Common myeloid progenitor, CD34-positive (primary cell): ENCODE measurements around the gene SEMA5B.
A peak's percentile ranks its signal among the peaks of the same experiment; 100 is the strongest.

Source experiments
- CTCF ChIA-PET: fragments of 350-600 bp; sonication (Branson Sonifier 250); formaldehyde crosslinking; loops from one replicate; lab custom pipeline; 2021; ENCODE audit warnings: antibody characterized with exemption; lab: Charles Lee
- POLR2A ChIA-PET: fragments of 350-600 bp; sonication (Branson Sonifier 250); formaldehyde crosslinking; loops from one replicate; lab custom pipeline; 2021; ENCODE audit warnings: antibody characterized with exemption; lab: Charles Lee
- DNase-seq, 3 donors: peaks; one replicate each; pipeline versions ENCODE4 v3.0.0 to v3.0.0-alpha.2; 2013
- H3K27ac ChIP-seq, 2 experiments: 1 replicate in 1 of 2; 2 replicates in 1 of 2; pipeline ENCODE4 v1.7.0; 2013; ENCODE audit warnings: inconsistent platforms in 2 of 2, low read length in 2 of 2, mild to moderate bottlenecking in 2 of 2, low read depth in 1 of 2, moderate library complexity in 1 of 2; ENCODE audit not compliant: severe bottlenecking in 2 of 2, insufficient read depth in 1 of 2, poor library complexity in 1 of 2
- H3K27me3 ChIP-seq, 5 experiments: replicated peaks in 2 of 5; 1 replicate in 3 of 5; 2 replicates in 2 of 5; pipeline versions ENCODE4 v1.6.1 to v1.7.0; 2013; ENCODE audit warnings: low read length in 4 of 5, mild to moderate bottlenecking in 2 of 5, moderate library complexity in 2 of 5, inconsistent platforms in 1 of 5; ENCODE audit not compliant: insufficient read depth in 5 of 5, control insufficient read depth in 4 of 5
- H3K36me3 ChIP-seq, 4 experiments: 1 replicate in 2 of 4; 2 replicates in 2 of 4; pipeline versions ENCODE4 v1.6.1 to v1.7.0; 2013; ENCODE audit warnings: low read length in 3 of 4, control low read depth in 1 of 4, mild to moderate bottlenecking in 1 of 4; ENCODE audit not compliant: control insufficient read depth in 4 of 4, insufficient read depth in 4 of 4
- H3K4me1 ChIP-seq, 4 experiments: 1 replicate in 3 of 4; 2 replicates in 1 of 4; pipeline versions ENCODE4 v1.6.1 to v1.7.1; 2013; ENCODE audit warnings: low read length in 3 of 4, mild to moderate bottlenecking in 3 of 4, control low read depth in 1 of 4, inconsistent platforms in 1 of 4, moderate library complexity in 1 of 4; ENCODE audit not compliant: control insufficient read depth in 4 of 4, insufficient read depth in 4 of 4; ENCODE audit errors: control extremely low read depth in 1 of 4
- H3K4me3 ChIP-seq, 7 experiments: 1 replicate in 4 of 7; 2 replicates in 3 of 7; pipeline versions ENCODE4 v1.5.1 to v1.7.0; 2013; ENCODE audit warnings: mild to moderate bottlenecking in 7 of 7, low read length in 6 of 7, moderate library complexity in 6 of 7, inconsistent platforms in 2 of 7, low read depth in 2 of 7, control low read depth in 1 of 7; ENCODE audit not compliant: insufficient read depth in 4 of 7, control insufficient read depth in 1 of 7; ENCODE audit errors: extremely low read depth in 1 of 7
- H3K9me3 ChIP-seq, 5 experiments: 1 replicate in 4 of 5; 2 replicates in 1 of 5; pipeline versions ENCODE4 v1.6.1 to v1.7.1; 2013; ENCODE audit warnings: low read length in 4 of 5, mild to moderate bottlenecking in 2 of 5, inconsistent platforms in 1 of 5, low read depth in 1 of 5, moderate library complexity in 1 of 5; ENCODE audit not compliant: control insufficient read depth in 4 of 5, insufficient read depth in 2 of 5; ENCODE audit errors: control extremely low read depth in 1 of 5
- WGBS: methylation state at CpG from one replicate; pipeline ENCODE4 v1.1.5; 2013; ENCODE audit not compliant: insufficient coverage; 5-methylcytosine and 5-hydroxymethylcytosine counted together

Gene SEMA5B

DNA sequence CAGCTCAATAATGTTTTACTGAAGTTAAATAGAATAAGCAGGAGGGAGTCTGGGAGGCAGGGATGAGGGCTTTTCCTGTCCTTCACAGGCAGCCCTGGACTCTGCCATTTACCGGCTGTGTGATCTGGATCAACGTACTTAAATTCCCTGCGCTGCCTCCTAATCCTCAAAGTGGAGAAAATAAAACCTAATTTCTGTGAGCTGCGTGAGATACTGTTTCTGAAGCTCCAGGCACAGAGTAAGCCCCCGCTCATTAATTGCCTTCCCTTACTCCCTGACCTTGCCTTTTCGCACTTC, 39.0 kb upstream of the SEMA5B start:
- peaks cover 0 to 2% (median 0%) of the 10 kb centered on the region in 4 experiments for H3K36me3 ChIP-seq
- ChIA-PET CTCF (interaction anchor here (0.8 to 1.5 kb wide), 5 partner anchors 10 to 177 kb away, joined by 3 to 6 read pairs (median 5); no protein-coding TSS in a partner anchor), POLR2A (interaction anchor here (1.5 kb wide), 1 partner anchor 19 kb away, joined by 5 read pairs; no protein-coding TSS in a partner anchor)
- 45% methylated on average over 6 of the region's 6 CpGs for WGBS
- no peak overlapping the region for H3K27ac ChIP-seq
- no peaks in the 10 kb centered on the region for H3K27me3 ChIP-seq
- H3K9me3 ChIP-seq, result no peaks in the 10 kb centered on the region
- H3K4me3 ChIP-seq, result peak overlapping the region in 6 of 7 experiments; percentile 69 to 85 (median 82)
- no peak for DNase-seq
- peaks cover 3 to 40% (median 25%) of the 10 kb centered on the region in 4 experiments for H3K4me1 ChIP-seq

DNA sequence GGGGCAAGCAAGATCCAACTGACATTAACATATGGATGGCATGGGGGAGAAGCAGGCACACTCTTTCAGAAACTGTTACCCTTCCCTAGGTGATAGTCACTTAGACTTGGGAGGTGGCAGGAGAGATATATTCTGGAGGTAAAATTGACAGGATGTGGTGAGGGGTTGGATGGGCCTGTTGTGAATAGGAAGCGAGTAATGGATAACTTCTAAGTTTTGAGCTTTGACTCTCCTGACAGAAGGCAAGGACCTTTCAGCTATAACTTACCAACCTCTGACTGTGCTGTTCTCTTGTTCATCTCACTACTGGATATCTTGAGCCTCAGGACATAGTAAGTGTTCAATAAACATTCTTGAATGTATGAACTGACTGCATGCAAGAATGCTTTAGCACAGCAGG, 37.4 kb upstream of the SEMA5B start:
- Histone ChIP-seq H3K36me3 (no peaks in the 10 kb centered on the region), H3K9me3 (no peaks in the 10 kb centered on the region), H3K27ac (no peak overlapping the region), H3K4me3 (no peak overlapping the region), H3K4me1 (peaks cover 3 to 36% (median 22%) of the 10 kb centered on the region in 4 experiments), H3K27me3 (no peaks in the 10 kb centered on the region)
- ChIA-PET CTCF (interaction anchor here (1.4 kb wide), 1 partner anchor 37 kb away, joined by 3 read pairs; no protein-coding TSS in a partner anchor), POLR2A (no interaction called here)
- WGBS, result no CpG with 5 or more reads among the region's 1 CpG
- peak in 2 of 3 donors; percentile 39 to 54 for DNase-seq

DNA sequence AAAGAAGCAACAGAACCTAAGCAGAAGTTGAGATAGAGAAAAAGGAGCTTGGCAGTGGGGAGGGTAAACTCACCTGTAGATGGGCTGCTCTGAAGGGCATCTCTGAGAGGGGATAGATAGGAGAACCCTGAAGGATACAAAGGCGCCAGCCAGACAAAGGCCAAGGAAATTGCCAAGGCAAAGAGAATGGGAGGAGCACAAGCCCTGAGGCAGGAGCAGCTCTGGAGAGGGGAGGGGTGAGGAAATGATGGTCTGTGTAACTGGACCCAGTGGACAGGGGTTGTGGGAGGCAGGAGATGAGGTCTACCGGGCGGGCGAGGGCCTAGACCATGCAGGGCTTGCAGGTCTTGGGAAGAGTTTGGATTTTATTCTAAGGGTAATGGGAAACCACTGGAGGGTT, 36.9 kb upstream of the SEMA5B start:
- no peak overlapping the region for H3K27ac ChIP-seq
- ChIA-PET POLR2A (no interaction called here), CTCF (interaction anchor here (1.4 kb wide), 1 partner anchor 36 kb away, joined by 3 read pairs; no protein-coding TSS in a partner anchor)
- H3K27me3 ChIP-seq, result no peaks in the 10 kb centered on the region
- H3K36me3 ChIP-seq, result no peaks in the 10 kb centered on the region
- WGBS, result 100% methylated on average over 3 of the region's 4 CpGs
- H3K4me3 ChIP-seq, result no peak overlapping the region
- H3K4me1 ChIP-seq, result peaks cover 3 to 36% (median 22%) of the 10 kb centered on the region in 4 experiments
- no peak for DNase-seq
- no peaks in the 10 kb centered on the region for H3K9me3 ChIP-seq

DNA sequence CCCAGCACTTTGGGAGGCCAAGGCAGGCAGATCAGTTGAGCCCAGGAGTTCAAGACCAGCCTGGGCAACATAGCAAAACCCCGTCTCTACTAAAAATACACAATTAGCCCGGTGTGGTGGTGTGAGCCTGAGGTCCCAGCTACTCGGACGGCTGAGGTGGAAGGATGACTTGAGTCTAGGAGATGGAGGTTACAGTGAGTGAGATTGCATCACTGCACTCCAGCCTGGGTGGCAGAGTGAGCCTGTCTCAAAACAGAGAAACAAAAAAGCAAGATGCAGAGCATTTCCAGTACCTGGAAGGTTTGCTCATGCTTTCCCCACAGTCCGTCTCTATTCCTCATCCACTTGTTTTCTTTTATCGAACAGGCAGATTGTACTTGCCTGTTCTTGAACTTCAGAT, 35.5 kb upstream of the SEMA5B start:
- Histone ChIP-seq H3K27me3 (no peaks in the 10 kb centered on the region), H3K4me1 (peaks cover 3 to 26% (median 21%) of the 10 kb centered on the region in 4 experiments), H3K27ac (no peak overlapping the region), H3K4me3 (no peak overlapping the region), H3K36me3 (no peaks in the 10 kb centered on the region), H3K9me3 (no peaks in the 10 kb centered on the region)
- DNase-seq, result no peak
- CTCF ChIA-PET, result interaction anchor here (0.7 kb wide), 2 partner anchors 121 to 961 kb away, joined by 3 read pairs; no protein-coding TSS in a partner anchor
- POLR2A ChIA-PET, result no interaction called here
- 97% methylated on average over 5 of the region's 6 CpGs for WGBS

DNA sequence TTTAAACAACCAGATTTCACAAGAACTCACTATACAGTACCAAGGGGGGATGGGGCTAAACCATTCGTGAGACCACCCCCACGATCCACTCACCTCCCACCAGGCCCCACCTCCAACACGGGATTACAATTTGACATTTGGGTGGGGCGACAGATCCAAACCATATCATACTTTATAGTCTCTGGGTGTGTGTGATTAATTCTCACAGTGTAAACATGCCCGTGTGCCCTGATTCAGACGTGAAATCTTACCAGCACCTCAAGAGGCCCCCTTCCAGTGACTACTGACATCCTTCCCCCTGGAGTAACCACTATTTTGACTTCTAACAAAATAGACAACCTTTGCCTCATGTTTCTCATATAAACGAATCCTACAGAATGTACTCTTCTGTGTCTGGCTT, 34.3 kb upstream of the SEMA5B start:
- DNase-seq, result no peak
- Histone ChIP-seq H3K27ac (no peak overlapping the region), H3K4me3 (no peak overlapping the region), H3K9me3 (no peaks in the 10 kb centered on the region), H3K27me3 (no peaks in the 10 kb centered on the region), H3K4me1 (peaks cover 3 to 15% (median 10%) of the 10 kb centered on the region in 4 experiments), H3K36me3 (no peaks in the 10 kb centered on the region)
- ChIA-PET CTCF (interaction anchor here (1.3 kb wide), 1 partner anchor 24 kb away, joined by 3 read pairs; no protein-coding TSS in a partner anchor), POLR2A (no interaction called here)
- 98% methylated on average over 4 of the region's 7 CpGs for WGBS

DNA sequence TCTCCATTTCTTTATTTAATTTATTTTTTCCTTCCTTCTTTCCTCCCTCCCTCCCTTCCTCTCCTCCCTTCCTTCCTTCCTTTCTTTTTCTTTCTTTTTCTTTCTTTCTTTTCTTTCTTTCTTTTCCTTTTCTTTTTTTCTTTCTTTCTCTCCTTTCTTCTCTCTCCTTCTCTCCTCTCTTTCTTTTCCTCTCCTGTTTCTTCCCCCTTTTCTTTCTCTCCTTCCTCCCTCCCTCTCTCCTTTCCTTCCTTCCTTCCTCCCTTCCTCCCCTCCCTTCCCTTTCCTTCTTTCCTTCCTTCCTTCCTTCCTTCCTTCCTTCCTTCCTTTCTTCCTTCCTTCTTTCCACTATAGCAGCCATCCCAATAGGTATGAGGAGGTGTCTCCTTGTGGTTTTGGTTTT, 32.5 kb upstream of the SEMA5B start:
- H3K4me1 ChIP-seq, result peaks cover 2 to 8% (median 3%) of the 10 kb centered on the region in 4 experiments
- no peaks in the 10 kb centered on the region for H3K36me3 ChIP-seq
- no peak for DNase-seq
- H3K27me3 ChIP-seq, result no peaks in the 10 kb centered on the region
- CTCF ChIA-PET, result interaction anchor here (1.8 kb wide), 1 partner anchor 21 kb away, joined by 5 read pairs; no protein-coding TSS in a partner anchor
- H3K4me3 ChIP-seq, result no peak overlapping the region
- no peaks in the 10 kb centered on the region for H3K9me3 ChIP-seq
- POLR2A ChIA-PET, result no interaction called here
- H3K27ac ChIP-seq, result no peak overlapping the region

DNA sequence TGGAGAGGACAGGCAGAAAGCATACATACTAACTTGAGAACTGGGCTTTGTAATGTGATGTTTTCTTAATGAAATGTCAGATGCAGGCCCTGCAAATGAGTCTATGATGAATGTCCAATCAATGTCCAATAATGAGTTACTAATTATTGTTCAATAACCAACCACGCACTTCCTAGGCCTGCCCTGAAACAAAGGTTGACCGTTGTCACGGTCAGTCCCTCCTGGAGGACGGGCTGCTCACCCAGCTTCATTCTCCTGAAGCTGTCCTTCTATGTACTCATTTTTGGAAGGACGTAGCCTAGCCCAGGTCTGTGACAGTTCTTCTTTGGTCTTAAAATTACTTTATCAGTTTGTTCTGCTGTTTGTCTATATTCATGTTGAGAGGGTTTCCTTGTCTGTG, 30.9 kb upstream of the SEMA5B start:
- Histone ChIP-seq H3K9me3 (no peaks in the 10 kb centered on the region), H3K4me3 (no peak overlapping the region), H3K27me3 (no peaks in the 10 kb centered on the region), H3K36me3 (no peaks in the 10 kb centered on the region), H3K4me1 (peaks cover 0 to 3% (median 1%) of the 10 kb centered on the region in 4 experiments), H3K27ac (no peak overlapping the region)
- 82% methylated on average over 5 of the region's 5 CpGs for WGBS
- POLR2A ChIA-PET, result no interaction called here
- DNase-seq, result no peak
- CTCF ChIA-PET, result interaction anchor here (1.3 to 1.8 kb wide), 2 partner anchors 22 to 34 kb away, joined by 3 to 5 read pairs; no protein-coding TSS in a partner anchor
